Kidney glomerular epithelial cell (primary cell): ENCODE data around the gene NUTF2.
"Not testable (repeated sequence)": the region's sequence is repeated elsewhere in the genome, so short reads cannot be mapped to it uniquely, and the experiment has no call there.

ENCODE experiments used
- DNase-seq: peaks from one replicate; lab custom pipeline; 2025; lab: John Stamatoyannopoulos, UW

Gene NUTF2

DNA sequence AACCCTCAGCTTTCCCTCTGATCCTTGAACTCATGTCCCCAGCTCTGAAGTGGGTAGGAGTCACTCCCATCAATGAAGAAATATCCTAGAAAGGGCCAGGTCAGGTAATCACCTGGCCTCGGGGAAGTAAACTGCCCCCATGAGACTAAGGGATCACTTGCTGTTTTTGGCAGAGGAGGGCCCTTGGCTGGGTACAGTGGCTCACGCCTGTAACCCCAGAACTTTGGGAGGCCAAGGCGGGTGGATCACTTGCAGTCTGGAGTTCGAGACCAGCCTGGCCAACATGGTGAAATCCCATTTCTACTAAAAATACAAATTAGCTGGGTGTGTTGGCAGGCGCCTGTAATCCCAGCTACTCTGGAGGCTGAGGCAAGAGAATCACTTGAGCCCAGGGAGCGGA lies 17.3 kb downstream of the NUTF2 start:
- DNase-seq: not testable (repeated sequence)

DNA sequence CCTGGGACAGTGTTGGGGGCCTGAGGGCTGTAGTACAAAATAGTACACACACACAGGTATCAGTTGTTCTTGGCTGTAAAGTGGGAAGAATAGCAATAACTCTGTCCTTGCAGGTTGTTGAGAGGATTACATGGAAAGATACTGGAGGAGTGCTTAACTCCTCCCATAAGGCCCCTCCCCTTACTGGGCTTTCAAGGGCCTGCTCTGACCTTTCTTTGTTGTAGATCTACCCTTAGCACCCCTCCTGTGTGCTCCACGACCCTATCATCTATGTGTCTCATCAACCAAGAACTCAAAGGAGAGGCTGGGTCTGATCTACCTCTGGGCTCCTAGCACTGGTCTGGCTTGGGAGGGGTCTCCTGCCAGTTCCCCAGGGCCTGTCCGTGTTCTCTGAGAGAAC lies 17.9 kb downstream of the NUTF2 start:
- no peak for DNase-seq

DNA sequence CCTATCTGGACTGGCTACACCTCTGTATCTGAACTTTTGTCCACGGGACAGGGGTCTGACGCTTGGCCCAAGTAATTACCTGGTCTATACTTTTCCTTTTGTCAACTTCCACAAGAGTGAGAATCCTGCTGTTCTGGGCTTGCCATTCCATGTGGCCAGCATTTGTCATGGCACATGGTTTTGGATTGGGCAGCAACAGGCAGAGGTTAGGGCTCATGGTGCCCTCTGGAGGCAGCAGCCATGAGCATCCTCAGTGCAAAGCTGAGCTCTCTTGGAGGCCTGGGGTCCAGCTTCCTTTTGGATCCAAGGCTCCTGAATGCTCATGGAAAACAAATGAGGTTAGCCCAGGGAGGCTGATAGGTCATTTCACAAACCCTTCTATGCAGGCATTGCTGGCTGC lies 18.6 kb downstream of the NUTF2 start:
- DNase-seq: no peak

DNA sequence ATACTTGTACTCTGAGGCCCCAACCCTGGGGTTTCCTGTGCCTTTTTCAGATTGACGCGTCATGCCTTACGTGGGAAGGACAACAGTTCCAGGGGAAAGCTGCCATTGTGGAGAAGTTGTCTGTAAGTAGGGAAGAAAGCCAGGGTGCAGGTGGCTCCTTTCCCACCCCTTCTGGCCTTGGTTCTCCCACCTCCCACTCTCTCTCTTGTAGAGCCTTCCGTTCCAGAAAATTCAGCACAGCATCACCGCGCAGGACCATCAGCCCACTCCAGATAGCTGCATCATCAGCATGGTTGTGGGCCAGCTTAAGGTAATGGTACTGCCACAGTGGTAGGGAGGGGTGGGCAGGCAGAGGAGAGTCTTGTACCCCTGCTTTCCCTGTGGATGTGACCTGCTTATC lies 21.6 kb downstream of the NUTF2 start:
- no peak for DNase-seq

DNA sequence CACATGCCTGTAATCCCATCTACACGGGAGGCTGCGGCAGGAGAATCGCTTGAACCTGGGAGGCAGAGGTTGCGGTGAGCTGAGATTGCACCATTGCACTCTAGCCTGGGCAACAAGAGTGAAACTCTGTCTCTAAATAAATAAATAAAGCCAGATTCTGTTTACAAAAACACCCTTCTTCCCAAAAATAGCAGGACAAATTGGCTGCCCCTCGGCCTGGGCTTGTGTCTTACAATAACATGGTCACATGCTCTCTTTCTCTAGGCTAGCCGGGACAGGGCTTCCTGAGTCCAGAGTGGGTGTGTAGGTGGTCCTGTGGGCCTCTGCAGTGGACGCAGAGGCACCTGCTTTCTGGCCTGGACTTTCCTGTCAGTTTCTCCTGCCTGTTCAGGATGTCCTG lies 22.9 kb downstream of the NUTF2 start:
- no peak for DNase-seq

DNA sequence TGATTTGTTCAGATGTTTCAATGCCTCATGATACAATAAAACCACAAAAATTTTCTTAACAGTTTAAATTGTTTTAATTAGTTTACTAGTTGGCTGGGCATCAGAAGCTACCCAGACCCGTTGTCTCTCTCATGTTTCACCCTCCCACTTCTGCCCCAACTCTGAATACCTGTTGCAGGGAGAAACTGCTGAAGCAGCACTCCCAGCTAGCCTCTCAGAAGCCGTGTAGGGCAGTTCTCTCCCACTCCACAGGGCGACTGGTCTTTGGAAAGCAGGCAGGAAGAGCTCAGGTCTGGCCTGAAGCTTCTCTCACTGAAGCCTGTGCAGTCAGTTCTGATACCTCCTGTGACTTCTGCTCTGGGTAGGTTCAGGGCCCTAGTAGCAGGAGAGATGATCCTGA lies 24.5 kb downstream of the NUTF2 start:
- no peak for DNase-seq

DNA sequence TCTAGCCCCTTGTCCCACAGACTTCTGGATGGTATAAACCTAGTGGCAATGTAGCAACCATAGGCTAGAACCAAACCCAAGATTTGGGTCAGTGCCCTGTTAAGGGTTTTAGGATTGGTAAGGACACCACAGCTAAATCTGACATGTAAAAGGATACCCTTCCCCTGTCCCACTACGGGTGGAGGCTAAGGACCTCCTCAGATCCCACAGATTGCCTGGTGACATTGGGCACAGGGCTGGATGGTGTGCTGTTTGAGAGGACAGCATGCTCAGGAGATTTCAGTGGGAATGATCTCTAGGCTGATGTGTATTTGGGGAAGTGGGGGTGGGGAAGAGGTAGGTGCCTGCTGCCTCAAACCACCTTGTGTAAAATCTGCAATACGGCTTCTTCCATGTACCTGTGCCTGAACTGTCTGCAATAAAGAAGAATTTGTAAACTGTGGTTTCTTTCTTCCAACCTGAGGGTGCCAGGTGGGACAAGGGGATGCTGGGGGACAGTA lies 25.4 kb downstream of the NUTF2 start:
- DNase-seq: no peak

DNA sequence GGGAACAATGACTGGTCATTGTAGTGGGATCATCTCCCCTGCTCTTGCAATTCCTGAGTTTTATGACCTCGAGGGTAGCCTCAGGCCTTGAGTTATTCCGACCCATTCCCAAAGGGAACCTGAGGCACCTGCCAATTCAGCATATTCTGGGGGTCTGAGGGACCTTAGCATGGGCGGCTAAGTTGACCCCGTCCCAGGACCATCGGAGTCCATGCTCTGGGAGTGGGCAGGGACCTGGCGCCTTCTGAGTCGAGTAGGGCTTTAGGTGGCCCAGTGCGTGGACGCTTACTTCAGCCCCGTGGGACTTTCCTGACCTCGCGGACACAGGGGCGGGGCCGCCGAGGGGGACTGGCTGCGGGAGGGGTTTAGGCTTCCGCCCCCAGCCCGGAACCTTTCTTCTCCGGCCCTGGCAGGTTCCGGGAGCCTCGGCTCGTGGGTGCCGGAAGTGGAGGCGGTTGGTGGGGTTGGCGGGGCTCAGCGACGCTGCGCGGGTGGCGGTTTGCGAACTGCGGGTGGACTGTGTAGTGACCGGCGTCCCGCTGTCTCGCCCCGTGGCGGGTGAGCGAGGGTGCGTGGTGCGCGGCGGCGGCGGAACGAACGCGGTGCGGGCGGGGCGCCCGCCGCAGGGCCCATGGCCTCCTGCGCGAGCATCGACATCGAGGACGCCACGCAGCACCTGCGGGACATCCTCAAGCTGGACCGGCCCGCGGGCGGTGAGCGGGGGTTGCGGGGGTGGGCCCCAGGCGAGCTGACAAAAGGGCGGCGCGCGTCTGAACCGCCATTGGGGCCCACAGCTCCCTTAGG lies 26.1 kb downstream of the NUTF2 start, which contains the start of gene EDC4:
EDC4 (plus strand) TSS at position 422 of the 804 bp plus-strand sequence; CDS start at position 632, 210 bp downstream.
- peak; percentile 43 for DNase-seq

DNA sequence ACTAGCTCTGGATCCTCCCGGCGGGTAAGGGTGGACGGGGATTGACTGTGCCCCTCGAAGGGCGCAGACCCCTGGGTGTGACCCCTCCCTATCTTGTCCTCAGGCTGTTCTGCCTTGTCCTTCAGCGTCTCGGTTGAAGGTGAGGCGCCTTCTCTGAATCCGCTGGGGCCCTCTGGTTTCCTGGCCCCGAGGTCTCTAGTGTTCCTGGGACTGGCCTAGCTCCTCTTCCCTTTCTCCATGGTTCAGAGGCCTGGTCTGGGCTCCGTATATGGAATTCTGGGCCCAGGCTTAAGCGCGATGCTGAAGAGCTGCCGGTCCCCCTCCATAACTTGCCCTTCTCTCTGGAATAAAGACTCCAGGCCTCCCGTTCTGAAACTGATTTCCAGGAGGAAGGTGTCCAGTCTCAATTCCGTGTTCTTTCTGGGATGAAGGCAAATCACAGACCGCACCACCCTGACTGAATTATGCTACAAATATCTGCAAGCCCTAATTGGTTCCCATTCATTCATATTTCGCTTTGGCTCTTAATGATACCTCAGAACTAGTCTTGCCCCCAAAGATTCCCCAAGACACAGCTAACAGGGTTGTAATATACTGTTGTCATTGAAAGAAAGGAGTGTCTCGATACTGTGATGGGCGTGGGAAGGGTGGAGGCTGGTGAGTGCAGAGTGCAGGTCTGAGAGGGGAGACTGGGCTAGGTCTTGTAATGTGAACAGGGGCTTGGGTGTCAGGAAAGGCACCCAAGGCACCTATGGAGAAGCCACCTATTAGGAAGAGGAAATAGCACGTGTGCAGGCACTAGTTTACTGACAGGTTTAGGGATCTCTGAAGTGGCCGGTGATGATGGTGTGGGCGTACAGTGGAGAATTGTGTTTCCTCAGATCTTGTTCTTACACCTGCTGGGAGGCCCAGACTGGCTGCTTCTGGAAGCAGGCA lies 27.0 kb downstream of the NUTF2 start:
- peak; percentile 29 for DNase-seq

DNA sequence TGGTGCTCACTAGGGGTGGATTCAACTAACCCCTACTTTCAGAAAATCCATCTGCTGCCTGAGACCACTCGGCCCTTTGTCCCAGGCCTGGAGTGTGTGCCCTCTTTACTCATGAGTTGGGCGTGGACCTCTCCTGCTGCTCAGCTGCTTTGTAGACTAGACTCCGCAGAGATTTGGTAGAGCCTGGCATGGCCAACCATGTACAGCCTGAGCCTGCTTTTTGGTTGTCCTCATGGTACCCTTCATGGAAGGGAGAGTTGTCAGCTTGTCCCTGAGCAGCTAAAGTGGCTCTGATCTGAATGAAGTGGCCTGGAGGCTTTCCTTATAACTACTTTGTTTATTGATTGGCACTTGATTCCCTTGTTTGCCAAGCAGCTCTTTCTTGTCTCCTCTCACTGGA lies 27.6 kb downstream of the NUTF2 start:
- no peak for DNase-seq

DNA sequence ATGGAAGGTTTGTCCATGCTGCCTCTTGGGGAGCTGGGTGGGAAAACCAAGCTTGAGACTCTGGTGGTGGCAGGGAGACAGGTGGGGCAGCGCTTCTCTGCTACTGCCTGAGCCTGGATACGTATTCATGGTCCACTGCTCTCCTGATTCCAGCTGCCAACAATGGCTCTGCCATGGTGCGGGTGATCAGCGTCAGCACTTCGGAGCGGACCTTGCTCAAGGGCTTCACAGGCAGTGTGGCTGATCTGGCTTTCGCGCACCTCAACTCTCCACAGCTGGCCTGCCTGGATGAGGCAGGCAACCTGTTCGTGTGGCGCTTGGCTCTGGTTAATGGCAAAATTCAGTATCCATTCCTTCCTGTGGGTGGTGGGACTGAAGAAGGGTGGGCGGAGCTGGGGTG lies 30.3 kb downstream of the NUTF2 start:
- no peak for DNase-seq

DNA sequence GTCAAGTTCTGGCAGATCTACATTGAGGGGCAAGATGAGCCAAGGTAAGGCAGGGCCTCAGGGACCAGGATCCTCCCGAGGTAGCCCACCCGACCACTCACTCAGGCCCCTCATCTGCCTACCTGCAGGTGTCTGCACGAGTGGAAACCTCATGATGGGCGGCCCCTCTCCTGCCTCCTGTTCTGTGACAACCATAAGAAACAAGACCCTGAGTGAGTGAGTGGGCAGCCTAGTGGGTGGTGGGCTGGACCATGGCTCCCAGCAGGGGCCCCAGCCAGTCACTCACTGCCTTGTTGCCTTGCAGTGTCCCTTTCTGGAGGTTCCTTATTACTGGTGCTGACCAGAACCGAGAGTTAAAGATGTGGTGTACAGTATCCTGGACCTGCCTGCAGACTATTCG lies 31.5 kb downstream of the NUTF2 start:
- DNase-seq: no peak

DNA sequence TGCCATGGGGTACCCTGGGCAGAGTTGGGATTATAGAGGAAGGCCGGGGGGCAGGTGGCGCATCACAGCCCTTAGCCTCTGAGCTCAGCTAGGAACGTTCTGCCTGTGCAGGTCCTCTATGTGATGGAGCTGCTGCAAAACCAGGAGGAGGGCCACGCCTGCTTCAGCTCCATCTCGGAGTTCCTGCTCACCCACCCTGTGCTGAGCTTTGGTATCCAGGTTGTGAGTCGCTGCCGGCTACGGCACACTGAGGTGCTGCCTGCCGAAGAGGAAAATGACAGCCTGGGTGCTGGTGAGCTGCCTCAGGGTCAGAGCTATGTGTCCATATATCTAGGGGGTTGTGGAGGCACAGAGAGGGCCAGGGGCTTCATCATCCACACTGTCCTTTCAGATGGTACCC lies 32.1 kb downstream of the NUTF2 start:
- no peak for DNase-seq

DNA sequence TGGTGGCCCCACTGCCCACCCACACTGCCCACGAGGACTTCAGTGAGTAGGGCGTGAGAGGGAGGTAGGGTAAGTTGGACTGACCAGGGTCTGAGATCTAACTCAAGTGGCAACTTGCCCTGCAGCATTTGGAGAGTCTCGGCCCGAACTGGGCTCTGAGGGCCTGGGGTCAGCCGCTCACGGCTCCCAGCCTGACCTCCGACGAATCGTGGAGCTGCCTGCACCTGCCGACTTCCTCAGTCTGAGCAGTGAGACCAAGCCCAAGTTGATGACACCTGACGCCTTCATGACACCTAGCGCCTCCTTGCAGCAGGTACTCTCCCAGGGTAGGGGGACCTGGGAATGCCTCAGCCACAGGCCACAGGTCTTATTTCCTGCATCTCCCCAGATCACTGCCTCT lies 32.7 kb downstream of the NUTF2 start:
- no peak for DNase-seq

DNA sequence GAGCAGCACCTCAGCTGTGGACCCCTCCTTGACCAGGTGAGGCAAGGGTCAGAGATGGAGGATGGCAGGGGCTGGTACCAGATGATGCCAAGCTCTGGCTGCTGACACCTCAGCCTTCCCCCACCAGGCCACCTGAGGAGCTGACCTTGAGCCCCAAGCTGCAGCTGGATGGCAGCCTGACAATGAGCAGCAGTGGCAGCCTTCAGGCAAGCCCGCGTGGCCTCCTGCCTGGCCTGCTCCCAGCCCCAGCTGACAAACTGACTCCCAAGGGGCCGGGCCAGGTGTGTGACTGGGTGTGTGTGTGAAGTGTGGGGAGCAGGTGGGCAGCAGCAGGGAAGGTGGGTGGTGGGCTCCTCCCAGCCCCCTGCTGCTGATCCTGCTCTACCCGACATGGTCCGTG lies 33.2 kb downstream of the NUTF2 start:
- DNase-seq: no peak

DNA sequence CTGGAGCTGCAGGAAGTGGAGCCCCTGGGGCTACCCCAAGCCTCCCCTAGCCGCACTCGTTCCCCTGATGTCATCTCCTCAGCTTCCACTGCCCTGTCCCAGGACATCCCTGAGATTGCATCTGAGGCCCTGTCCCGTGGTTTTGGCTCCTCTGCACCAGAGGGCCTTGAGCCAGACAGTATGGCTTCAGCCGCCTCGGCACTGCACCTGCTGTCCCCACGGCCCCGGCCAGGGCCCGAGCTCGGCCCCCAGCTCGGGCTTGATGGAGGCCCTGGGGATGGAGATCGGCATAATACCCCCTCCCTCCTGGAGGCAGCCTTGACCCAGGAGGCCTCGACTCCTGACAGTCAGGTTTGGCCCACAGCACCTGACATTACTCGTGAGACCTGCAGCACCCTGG lies 33.9 kb downstream of the NUTF2 start:
- DNase-seq: no peak

DNA sequence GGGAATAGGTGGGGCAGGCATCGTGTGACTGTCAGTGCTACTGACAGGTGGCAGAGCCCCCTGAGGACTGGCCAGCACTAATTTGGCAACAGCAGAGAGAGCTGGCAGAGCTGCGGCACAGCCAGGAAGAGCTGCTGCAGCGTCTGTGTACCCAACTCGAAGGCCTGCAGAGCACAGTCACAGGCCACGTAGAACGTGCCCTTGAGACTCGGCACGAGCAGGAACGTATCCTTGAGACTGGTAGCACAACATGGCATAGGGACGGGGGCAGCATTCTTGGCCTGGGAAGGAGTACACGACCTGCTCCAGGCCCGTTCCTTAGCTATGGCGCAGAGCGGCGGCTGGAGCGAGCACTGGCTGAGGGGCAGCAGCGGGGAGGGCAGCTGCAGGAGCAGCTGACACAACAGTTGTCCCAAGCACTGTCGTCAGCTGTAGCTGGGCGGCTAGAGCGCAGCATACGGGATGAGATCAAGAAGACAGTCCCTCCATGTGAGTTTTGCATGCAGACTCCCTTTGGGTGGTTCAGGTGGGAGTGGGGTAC lies 35.0 kb downstream of the NUTF2 start:
- DNase-seq: no peak

DNA sequence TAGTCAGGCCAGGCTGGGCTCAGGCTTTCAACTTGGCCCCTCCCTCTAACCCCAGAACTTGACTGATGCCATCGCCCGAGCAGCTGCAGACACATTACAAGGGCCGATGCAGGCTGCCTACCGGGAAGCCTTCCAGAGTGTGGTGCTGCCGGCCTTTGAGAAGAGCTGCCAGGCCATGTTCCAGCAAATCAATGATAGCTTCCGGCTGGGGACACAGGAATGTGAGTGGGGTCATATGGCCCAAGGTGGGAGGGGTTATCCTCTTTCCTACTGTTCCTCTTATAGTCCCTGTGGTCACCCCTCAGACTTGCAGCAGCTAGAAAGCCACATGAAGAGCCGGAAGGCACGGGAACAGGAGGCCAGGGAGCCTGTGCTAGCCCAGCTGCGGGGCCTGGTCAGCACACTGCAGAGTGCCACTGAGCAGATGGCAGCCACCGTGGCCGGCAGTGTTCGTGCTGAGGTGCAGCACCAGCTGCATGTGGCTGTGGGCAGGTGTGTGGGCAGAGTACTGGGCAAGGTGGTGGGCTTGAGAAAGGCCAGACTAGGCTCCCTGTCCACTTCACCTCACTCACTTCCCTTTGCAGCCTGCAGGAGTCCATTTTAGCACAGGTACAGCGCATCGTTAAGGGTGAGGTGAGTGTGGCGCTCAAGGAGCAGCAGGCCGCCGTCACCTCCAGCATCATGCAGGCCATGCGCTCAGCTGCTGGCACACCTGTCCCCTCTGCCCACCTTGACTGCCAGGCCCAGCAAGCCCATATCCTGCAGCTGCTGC lies 35.8 kb downstream of the NUTF2 start:
- DNase-seq: no peak

DNA sequence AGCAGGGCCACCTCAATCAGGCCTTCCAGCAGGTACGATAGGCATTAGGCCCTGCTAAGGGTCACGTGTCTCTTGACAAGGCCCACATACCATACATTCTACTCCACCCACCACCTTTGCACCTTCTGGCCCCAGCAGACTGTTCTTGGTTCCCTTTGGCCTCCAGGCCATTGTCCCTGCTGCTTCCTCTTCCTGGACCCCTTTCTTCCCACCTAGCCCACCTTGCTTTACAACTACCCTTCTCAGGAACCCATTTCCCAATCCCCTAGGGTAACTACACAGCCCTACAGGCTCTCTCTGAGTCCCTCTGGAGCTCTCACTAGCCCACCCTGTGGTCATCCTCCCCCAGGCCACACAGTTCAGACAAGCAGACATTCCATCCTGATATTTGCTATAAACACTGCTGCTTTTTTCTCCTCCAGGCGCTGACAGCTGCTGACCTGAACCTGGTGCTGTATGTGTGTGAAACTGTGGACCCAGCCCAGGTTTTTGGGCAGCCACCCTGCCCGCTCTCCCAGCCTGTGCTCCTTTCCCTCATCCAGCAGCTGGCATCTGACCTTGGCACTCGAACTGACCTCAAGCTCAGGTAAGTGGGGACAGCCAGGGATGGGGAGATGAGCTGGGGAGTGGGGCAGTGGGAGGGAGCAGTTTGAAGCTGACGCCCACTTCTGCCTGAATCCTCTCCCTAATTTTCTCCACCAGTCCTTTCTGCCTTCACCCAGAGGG lies 36.6 kb downstream of the NUTF2 start:
- DNase-seq: peak; percentile 8

DNA sequence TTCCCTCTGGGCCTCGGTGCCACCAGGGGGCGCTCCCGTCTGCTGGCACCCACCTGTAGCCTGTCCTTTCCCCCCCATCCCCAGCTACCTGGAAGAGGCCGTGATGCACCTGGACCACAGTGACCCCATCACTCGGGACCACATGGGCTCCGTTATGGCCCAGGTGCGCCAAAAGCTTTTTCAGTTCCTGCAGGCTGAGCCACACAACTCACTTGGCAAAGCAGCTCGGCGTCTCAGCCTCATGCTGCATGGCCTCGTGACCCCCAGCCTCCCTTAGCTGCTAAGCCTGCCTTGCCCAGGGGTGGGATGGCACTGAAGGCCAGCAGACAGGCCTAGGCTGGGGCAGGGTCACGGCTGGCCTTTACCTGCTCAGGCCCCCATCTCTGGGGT lies 37.1 kb downstream of the NUTF2 start:
- DNase-seq: no peak

DNA sequence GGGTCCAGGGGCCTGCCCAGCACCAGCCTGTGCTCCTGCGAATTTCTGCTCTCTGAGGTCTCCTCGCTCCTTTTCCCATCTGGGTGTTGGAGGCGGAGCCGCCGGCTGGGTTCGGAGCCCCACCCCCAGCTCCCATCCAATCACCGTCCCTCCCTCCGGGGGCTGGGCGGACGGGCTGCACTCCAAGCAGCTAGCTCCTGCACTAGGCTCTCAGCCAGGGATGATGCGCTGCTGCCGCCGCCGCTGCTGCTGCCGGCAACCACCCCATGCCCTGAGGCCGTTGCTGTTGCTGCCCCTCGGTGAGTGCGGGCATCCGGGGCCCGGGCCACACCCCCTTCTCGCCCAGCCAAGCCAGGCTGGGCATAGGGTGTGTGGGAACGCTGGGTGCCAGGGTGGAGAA lies 38.0 kb downstream of the NUTF2 start, which contains the start of gene NRN1L:
NRN1L (plus strand) TSS at position 202 of the 400 bp plus-strand sequence; CDS start at position 221, 19 bp downstream.
- no peak for DNase-seq
